ENCODE data around the gene L3MBTL4.
"Not testable (repeated sequence)": the region's sequence is repeated elsewhere in the genome, so short reads cannot be mapped to it uniquely, and the experiment has no call there.

L3MBTL4 gene

DNA sequence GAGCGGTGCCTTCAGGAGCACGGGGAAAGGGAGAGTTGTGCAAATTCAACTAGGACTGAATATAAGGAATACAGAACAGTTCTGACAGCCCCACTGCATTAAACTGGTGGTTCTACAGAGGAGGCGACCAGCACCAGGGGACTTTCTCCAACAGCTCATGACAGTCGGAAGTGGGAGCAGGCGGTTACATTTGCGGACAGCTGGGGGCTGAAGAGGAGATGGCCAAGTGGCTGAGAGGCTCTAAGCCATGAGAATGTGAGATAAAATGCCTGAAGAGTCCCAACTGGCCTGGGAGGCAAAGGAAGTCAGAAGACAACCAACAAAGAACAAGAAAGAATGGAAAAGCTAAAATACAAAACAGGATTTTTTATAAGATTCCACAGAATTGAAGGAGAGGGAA is 141.3 kb downstream of the L3MBTL4 start:
- TF ChIP-seq, protein P1, sequence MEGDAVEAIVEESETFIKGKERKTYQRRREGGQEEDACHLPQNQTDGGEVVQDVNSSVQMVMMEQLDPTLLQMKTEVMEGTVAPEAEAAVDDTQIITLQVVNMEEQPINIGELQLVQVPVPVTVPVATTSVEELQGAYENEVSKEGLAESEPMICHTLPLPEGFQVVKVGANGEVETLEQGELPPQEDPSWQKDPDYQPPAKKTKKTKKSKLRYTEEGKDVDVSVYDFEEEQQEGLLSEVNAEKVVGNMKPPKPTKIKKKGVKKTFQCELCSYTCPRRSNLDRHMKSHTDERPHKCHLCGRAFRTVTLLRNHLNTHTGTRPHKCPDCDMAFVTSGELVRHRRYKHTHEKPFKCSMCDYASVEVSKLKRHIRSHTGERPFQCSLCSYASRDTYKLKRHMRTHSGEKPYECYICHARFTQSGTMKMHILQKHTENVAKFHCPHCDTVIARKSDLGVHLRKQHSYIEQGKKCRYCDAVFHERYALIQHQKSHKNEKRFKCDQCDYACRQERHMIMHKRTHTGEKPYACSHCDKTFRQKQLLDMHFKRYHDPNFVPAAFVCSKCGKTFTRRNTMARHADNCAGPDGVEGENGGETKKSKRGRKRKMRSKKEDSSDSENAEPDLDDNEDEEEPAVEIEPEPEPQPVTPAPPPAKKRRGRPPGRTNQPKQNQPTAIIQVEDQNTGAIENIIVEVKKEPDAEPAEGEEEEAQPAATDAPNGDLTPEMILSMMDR (IDR thresholded peaks at IDR 0.05; ENCODE audit: borderline replicate concordance, insufficient read depth, low read depth, low read length): no peak
- no peak overlapping the region for H3K4me3 ChIP-seq (ENCODE audit: low read depth, low read length)

DNA sequence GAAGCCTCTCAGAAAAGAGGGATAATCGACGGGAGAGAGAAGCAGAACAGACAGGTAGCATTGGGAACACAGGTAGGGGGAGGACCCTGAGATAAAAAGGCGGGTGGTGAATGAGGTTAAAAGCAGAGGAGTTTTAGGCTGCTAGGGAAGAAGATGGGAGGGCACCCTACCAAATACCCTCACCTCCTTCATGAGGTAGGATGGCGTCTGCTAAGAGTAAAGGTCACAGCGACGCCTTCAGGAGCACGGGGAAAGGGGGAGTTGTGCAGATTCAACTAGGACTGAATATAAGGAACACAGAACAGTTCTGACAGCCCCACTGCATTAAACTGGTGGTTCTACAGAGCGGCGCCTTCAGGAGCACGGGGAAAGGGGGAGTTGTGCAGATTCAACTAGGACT is 142.6 kb downstream of the L3MBTL4 start:
- H3K4me3 ChIP-seq (ENCODE audit: low read depth, low read length): not testable (repeated sequence)

DNA sequence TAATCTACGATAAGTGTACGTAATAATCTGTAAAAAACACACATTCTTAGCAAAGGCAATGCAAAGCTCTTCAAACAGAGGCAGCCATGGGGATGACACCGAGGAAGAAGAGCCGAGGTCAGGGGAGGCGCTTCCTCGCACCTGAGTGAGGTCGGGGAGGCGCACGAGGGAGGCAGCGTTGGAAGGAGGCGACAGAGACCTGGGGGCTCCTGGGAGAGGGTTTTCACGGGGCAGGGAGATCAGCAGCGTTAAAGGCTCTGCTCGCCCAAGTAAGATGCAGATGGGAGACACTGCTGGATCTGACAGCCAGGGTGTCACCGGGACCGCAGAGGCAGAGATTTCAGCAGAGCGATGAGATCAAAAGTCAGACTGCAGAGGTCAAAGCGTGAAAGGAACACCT is 143.1 kb downstream of the L3MBTL4 start:
- no peak overlapping the region for H3K4me3 ChIP-seq (ENCODE audit: low read depth, low read length)
- TF ChIP-seq, protein P1 (IDR thresholded peaks at IDR 0.05; ENCODE audit: borderline replicate concordance, insufficient read depth, low read depth, low read length): no peak

DNA sequence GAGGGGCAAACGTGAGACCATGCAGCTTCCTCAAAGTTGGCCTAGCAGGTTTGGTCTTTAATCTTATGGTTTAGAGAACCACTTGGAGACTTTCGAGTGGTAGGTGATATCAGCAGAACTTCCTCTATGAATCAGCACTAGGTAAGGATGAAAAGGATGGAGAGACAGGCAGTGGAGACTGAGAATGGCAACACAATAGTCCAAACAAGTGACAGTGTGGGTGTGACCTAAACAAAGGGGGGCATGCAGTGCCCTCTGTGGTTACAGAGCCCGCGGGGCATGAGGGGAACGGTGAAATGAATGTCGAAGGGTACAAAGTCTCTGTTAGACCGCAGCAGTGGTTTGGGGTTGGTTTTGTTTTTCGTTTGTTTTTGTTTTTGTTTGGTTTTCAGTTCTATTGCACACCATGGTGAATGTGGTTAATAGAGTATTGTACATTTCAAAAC is 143.9 kb downstream of the L3MBTL4 start:
- TF ChIP-seq, protein P1 (IDR thresholded peaks at IDR 0.05; ENCODE audit: borderline replicate concordance, insufficient read depth, low read depth, low read length): no peak
- no peak overlapping the region for H3K4me3 ChIP-seq (ENCODE audit: low read depth, low read length)

DNA sequence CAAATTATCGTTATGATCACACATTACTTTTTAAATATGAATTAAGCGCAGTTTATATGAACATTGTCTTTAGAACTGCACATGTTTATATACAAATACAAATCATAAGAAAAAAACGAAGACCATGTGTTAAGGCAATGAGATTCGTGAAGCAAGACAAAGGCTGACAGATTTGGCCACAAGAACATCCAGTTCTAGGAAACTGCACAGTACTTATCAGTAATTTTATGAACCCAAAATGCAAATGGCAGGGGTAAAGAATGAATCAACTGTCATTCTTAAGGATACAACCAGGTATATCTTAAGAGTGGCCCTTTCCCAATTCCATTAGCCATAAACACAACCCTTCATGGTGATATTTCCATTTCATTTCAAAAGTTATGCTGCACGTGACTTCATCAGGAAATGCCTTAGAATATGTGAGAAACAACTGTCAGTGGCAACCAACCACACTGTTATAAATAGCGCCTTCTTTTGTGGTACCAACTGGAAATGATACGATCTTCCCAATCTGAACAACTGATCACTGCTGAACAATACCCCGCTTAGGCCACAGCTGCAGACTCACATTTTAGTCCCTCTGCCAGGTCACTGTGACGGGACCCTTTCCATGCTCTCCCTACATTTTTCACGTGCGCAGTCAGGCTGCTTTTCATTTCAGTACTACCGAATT is 144.9 kb downstream of the L3MBTL4 start:
- TF ChIP-seq, protein P1 (IDR thresholded peaks at IDR 0.05; ENCODE audit: borderline replicate concordance, insufficient read depth, low read depth, low read length): no peak
- H3K4me3 ChIP-seq (ENCODE audit: low read depth, low read length): no peak overlapping the region

DNA sequence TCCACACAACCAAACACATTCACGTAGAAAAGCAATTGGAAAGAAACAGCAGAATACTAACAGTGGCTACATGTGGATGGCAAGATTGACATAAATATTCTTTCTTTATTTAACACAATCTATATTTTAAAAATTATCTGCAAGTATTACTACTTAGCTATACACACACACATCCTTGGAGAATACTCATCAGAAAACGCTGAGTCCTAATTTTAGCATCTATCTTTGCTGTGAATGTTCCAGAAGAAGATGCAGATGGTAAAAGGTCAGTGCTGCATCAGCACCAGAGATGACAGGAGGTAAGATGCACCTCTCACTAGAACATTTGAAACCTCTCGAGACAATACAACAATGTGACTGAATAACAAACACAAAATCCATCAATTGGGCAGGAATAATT is 148.5 kb downstream of the L3MBTL4 start:
- TF ChIP-seq, protein P1 (IDR thresholded peaks at IDR 0.05; ENCODE audit: borderline replicate concordance, insufficient read depth, low read depth, low read length): no peak
- H3K4me3 ChIP-seq (ENCODE audit: low read depth, low read length): no peak overlapping the region

DNA sequence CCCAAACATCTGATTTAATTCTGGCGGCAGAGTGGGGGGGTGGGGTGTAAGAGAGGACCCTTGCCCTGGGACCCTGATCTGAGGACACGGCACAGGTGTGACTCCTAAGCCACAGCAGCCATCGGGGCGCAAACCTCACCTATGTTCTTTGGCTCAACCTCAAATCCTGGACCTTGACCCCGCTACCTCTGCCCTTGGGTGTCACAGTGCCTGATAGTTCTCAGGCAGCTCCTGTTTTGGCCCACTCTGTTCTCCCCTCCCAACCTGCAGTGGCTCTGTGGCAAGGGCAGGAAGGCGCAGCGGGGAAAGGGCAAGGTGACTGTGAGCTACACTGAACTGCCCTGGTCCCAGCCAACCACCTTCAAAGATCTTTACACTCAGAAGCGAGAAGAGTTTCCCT is 152.8 kb downstream of the L3MBTL4 start:
- TF ChIP-seq, protein P1 (IDR thresholded peaks at IDR 0.05; ENCODE audit: borderline replicate concordance, insufficient read depth, low read depth, low read length): no peak
- no peak overlapping the region for H3K4me3 ChIP-seq (ENCODE audit: low read depth, low read length)

DNA sequence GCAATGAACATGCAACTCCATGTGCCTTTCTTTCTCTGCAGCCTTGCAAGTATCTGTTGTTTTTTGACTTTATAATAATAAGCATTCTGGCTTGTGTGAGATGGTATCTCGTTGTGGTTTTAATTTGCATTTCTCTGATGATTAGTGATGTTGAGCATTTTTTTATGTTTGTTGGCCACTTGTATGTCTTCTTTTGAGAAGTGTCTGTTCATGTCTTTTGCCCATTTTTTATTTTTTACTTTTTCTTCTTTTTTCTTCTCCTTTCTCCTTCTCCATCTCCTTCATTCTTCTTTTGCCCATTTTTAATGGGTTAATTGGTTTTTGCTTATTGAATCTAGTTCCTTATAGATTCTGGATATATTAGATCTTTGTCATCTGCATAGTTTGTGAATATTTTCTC is 155.4 kb downstream of the L3MBTL4 start:
- not testable (repeated sequence) for H3K4me3 ChIP-seq (ENCODE audit: low read depth, low read length)
